ENCODE data around the gene RIMBP2.

RIMBP2 gene

DNA sequence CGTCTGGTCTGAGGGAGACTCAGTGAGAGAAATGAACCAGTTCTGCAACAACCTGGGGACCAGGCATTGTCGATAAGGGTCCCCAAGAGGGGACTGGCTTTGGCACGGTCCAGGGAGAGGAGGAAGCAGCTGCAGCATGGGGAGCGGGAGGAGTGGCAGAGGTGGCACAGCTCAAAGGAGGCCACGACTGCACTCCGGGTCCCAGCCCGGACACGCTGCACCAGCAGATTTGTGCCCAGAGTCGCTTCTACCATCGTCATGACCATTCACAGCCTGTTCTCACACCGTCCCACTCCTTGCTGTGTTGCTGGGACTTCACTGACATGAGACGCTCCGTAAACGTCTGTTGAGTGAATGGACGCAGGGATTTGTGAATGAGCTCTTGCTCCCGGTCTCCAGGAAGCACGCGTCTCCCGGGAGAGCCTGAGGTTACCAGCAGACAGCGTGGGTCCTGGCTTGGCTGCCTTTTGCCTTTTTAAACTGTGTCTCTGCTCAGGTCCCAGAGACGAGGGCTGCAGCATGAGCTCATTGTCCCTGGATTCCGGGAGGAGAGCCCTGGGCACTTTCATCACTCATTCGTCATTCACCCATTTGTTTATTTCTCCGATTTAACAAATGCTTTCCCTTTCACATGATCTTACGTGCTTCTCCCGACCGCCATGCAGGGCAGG is 241.4 kb downstream of the RIMBP2 start:
- no peak for DNase-seq (ENCODE audit: insufficient read length, low spot score)
- FAIRE-seq, result no peak

DNA sequence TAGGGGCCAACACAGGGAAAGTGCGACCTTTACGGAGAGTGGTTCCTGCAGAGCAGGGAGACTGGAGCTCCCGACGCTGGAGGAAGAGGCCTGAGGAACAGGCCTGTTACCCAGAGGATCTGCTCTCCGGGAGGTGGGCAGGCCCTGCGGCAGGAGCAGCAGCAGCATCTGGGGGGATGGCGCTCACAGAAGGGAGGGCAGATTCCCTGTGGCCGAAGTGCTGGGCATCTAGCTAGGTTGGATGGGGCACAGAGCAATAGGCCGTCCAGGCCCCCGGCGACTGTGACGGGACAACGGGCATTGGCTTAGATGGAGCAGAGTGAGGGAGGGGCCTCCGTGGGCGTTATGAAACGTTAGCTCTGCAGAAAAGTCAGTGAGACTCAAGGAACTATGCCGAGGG is 242.8 kb downstream of the RIMBP2 start:
- FAIRE-seq, result no peak

DNA sequence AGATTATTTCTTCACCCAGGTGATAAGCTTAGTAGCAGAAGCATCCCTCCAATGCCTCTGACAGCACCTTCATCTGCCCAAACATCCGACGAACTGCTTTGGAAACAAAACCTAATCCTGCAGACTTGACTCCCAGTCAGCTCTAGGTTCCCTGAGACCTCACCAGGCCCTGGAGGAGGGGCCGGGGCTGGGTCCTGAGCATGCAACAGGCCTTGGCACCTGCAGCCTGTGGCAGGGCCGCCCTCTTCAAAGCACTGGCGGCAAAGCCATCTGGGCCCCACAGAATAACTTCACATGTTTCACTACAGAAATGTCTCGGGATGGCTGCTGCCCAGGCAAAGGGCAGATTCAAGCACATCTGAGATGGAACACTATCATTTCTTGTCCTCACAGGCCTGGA is 245.1 kb downstream of the RIMBP2 start:
- FAIRE-seq (no peak), DNase-seq (ENCODE audit: insufficient read length, low spot score) (no peak)

More for the DNA sequence above, 242.8 kb downstream of the RIMBP2 start:
- no peak for DNase-seq (ENCODE audit: insufficient read length, low spot score)

DNA sequence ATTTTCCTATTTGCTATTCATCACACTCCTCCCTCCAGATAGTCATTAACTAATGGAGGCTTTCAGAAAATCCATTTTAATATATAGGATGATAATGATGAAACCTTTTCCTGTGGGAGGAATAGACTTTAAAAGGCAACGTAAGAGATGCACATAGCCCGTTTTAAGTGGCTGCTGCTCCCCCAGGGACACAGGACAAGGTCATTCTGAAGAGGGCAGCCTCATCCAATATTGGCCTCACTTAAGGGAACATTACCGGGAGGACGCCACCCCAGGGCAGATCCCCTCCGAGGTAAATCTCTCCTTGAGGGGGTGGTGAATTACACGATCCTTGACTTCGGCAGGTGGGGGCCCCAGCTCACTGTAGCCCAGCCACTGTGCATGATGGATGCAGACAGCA is 246.5 kb downstream of the RIMBP2 start:
- FAIRE-seq, result no peak

GRCh38 chr12:130468700-130469245 is 247.3 kb downstream of the RIMBP2 start:
- DNase-seq (ENCODE audit: insufficient read length, low spot score), result no peak
- FAIRE-seq, result no peak

More for the DNA sequence above, 246.5 kb downstream of the RIMBP2 start:
- no peak for DNase-seq (ENCODE audit: insufficient read length, low spot score)

GRCh38 chr12:130468186-130468585 is 247.9 kb downstream of the RIMBP2 start:
- DNase-seq (ENCODE audit: insufficient read length, low spot score) (no peak), FAIRE-seq (no peak)

GRCh38 chr12:130465626-130466025 is 250.5 kb downstream of the RIMBP2 start:
- no peak for DNase-seq (ENCODE audit: insufficient read length, low spot score)
- no peak for FAIRE-seq

DNA sequence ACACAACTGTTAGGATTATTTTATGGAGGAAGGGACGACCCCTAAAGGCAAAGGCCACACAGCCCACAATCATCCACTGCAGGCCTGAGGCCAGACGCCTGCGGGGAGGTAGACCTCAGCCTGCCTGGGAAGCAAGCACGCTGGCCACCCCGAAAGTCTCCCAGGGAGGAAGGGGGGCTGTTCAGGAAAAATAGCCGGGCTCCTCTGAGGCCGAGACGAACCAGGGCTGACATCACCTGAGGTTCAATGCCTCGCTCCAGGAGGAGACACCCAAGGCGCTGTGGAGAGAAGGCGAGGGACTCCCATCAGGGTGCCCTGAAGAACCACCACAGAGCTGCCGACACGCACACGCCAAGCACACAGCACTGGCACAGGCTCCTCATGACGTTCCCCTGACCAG is 251.1 kb downstream of the RIMBP2 start:
- no peak for FAIRE-seq
- DNase-seq (ENCODE audit: insufficient read length, low spot score), result no peak

DNA sequence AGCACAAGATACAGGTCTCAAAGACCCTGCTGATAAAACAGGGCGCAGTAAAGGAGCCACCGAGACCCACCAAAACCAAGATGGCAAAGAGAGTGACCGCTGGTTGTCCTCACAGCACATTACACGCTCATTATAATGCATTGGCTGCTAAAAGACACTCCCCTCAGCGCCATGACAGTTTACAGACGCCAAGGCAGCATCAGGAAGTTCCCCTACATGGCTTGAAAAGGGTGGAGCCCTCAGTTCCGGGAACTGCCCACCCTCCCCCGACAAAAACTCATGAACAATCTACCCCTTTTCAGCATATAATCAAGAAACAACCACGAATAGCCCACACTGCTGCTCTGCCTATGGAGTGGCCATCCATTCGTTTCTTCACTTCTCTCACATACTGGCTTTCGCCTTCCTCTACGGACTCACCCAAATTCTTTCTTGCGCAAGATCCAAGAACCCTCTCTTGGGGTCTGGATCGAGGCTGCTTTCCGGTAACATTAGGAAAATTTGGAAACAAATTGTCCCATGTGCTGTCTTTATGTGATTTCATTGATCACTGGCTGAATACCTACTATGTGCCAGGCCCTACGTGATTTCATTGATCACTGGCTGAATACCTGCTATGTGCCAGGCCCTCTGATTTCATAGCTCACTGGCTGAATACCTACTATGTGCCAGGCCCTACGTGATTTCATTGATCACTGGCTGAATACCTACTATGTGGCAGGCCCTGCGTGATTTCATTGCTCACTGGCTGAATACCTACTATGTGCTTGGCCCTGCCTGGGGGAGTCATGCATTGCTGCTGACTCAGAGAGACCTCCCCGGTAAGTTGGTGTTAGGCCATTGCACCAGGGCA is 252.1 kb downstream of the RIMBP2 start:
- DNase-seq (ENCODE audit: insufficient read length, low spot score) (no peak), FAIRE-seq (no peak)

DNA sequence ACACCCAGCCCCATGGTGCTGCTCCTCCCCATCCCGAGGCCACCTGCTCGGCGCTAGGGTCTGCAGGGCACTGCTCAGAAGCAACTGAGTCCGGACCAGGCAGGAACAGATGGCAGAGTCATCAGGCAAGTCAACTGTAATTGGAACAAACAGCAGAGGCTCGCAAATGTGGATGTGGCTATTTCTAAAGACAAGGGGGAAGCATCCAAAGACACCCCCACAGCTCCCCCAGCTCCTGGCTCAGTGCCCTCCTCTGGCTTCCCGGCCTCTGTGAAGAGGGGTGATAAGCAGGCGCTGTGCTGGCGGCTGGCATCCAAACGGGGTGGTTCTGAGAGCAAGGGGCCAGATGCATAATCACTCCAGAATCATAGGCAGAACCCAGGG is 252.8 kb downstream of the RIMBP2 start:
- DNase-seq (ENCODE audit: insufficient read length, low spot score) (no peak), FAIRE-seq (no peak)

- no peak for FAIRE-seq
- DNase-seq (ENCODE audit: insufficient read length, low spot score), result no peak
Measured at GRCh38 chr12:130462558-130463274, 253.4 kb downstream of the RIMBP2 start.

DNA sequence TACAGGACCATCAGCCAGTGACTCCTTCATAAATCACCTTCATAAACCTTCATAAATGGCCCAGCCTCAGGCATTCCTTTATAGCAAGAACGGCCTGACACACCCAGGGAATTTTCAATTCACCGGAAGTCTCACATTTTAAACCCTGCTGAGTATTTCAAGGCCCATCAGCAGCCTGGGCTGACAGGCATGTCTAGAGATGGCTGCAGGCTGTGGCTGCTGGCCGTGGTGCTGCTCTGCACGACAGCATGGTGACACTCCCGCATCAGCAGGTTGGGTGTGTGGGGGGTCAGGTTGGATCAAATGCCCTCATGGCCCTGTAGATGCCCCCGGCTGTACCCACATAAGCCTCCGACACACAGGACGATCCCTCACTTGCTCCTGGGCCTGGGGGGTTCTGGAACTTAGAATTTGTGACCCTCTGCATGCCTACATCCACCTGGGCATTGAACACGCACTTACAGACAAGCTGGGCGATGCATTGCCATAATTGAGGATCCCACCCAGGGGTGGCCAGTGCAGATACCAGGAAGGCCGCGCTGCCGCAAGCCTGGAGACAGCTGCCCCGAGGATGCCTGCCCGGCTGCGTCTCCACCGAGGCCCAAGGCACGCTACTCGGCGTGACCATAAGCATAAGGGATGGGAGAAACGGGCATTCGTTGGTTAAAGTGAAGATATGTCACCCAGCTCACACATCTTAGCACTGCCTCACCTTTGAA is 254.1 kb downstream of the RIMBP2 start:
- DNase-seq (ENCODE audit: insufficient read length, low spot score), result no peak
- no peak for FAIRE-seq

GRCh38 chr12:130461447-130461815 is 254.7 kb downstream of the RIMBP2 start:
- FAIRE-seq (no peak), DNase-seq (ENCODE audit: insufficient read length, low spot score) (no peak)

- no peak for DNase-seq (ENCODE audit: insufficient read length, low spot score)
- no peak for FAIRE-seq
Measured at GRCh38 chr12:130460611-130461446, 255.3 kb downstream of the RIMBP2 start.

GRCh38 chr12:130459916-130460315 is 256.2 kb downstream of the RIMBP2 start:
- FAIRE-seq, result no peak
- DNase-seq (ENCODE audit: insufficient read length, low spot score), result no peak

DNA sequence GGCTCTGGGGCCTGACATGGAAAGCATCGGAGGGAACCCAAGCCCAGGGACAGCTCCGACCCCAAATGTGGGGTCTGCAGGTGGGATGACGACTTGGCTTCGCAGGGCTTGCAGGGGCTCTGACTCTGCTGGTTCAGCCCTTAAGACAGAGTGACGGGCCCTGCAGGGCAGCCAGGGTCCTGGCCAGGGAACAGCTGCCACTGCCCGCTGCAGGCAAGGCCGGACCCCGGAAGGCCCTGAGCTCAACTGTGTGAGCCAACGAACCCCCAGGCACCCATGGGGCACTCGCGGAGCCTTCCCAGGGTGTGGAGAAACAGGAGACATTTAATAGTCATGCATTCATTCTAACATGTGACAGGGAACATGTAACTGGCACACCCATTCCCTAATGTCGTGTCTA is 257.8 kb downstream of the RIMBP2 start:
- DNase-seq (ENCODE audit: insufficient read length, low spot score), result no peak
- no peak for FAIRE-seq

DNA sequence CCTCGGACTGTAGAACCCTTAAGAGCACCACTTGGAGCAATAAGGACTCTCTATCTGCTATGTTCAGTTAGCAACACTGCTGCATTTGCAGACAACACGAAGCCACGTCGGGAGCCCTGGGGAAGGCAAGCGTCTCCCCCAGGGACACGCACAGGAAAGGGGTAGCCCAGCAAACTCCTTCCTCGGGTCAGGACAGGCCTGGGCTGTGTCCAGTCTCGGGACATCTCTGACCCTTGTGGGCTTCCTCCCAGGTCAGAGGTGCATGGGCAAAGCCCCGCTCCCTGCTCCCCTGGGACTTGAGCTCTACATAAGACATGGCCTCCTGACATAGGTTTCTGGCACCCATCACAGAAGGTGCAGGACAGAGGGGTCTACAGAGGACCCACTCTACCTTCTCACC is 258.9 kb downstream of the RIMBP2 start:
- FAIRE-seq (no peak), DNase-seq (ENCODE audit: insufficient read length, low spot score) (no peak)

GRCh38 chr12:130456375-130457199 is 259.5 kb downstream of the RIMBP2 start:
- FAIRE-seq (no peak), DNase-seq (ENCODE audit: insufficient read length, low spot score) (no peak)

GRCh38 chr12:130455161-130455560 is 260.9 kb downstream of the RIMBP2 start:
- DNase-seq (ENCODE audit: insufficient read length, low spot score), result no peak
- FAIRE-seq, result no peak
